ENCODE results near the gene ARHGEF16. TPM values are rescaled to one million over a fixed set of nuclear protein-coding genes. Genes with fewer than 3 reads are reported as not detected.

Gene ARHGEF16
- total RNA-seq, 2 experiments from 2014 or later = 0.11 to 0.22 TPM

- H3K4me1 ChIP-seq (ENCODE audit: insufficient read depth, low read length) = no peaks in the 10 kb centered on the region
- H3K27me3 Mint-ChIP-seq = no peaks in the 10 kb centered on the region
- no peak for TF ChIP-seq CTCF (IDR thresholded peaks at IDR 0.05)
- CTCF ChIA-PET = no interaction called here
- peaks cover 0 to 21% of the 10 kb centered on the region in 2 experiments for H3K9me3 ChIP-seq (ENCODE audit: control insufficient read depth in 1 of 2, insufficient read depth in 1 of 2, low read length in 2 of 2)
- no peak for ATAC-seq (ENCODE audit: poor library complexity)
- H3K27me3 ChIP-seq (ENCODE audit: control insufficient read depth in 1 of 2, insufficient read depth in 2 of 2, low read length in 2 of 2) = no peaks in the 10 kb centered on the region
- H3K27ac ChIP-seq (ENCODE audit: low read depth in 1 of 2, low read length in 2 of 2) = no peak overlapping the region
- H3K4me3 Mint-ChIP-seq = no peak overlapping the region
- POLR2A ChIA-PET = no interaction called here
- H3K36me3 ChIP-seq (ENCODE audit: insufficient read depth, low read length) = no peaks in the 10 kb centered on the region
- intact Hi-C loops (cut with DNase I, micrococcal nuclease) = no loop called here
- H3K4me3 ChIP-seq (ENCODE audit: low read length) = no peak overlapping the region
- no peaks in the 10 kb centered on the region for H3K36me3 Mint-ChIP-seq (ENCODE audit: low read depth)
- H3K4me1 Mint-ChIP-seq (ENCODE audit: low read depth) = no peaks in the 10 kb centered on the region
- no peaks in the 10 kb centered on the region for H3K9me3 Mint-ChIP-seq
- no peak overlapping the region for H3K27ac Mint-ChIP-seq
- no peak for DNase-seq
Observed at GRCh38 chr1:3409366-3410141, 44.9 kb upstream of the ARHGEF16 start.

GRCh38 chr1:3410142-3410925 lies 44.1 kb upstream of the ARHGEF16 start:
- Histone ChIP-seq H3K4me3 (ENCODE audit: low read length) (no peak overlapping the region), H3K27ac (ENCODE audit: low read depth in 1 of 2, low read length in 2 of 2) (no peak overlapping the region), H3K27me3 (ENCODE audit: control insufficient read depth in 1 of 2, insufficient read depth in 2 of 2, low read length in 2 of 2) (no peaks in the 10 kb centered on the region), H3K9me3 (ENCODE audit: control insufficient read depth in 1 of 2, insufficient read depth in 1 of 2, low read length in 2 of 2) (peaks cover 0 to 28% of the 10 kb centered on the region in 2 experiments), H3K4me1 (ENCODE audit: insufficient read depth, low read length) (no peaks in the 10 kb centered on the region), H3K36me3 (ENCODE audit: insufficient read depth, low read length) (no peaks in the 10 kb centered on the region)
- DNase-seq (no peak), ATAC-seq (ENCODE audit: poor library complexity) (no peak)
- ChIA-PET POLR2A (no interaction called here), CTCF (no interaction called here)
- no peaks in the 10 kb centered on the region for H3K4me1 Mint-ChIP-seq (ENCODE audit: low read depth)
- H3K27me3 Mint-ChIP-seq = no peaks in the 10 kb centered on the region
- intact Hi-C loops (cut with DNase I, micrococcal nuclease) = no loop called here
- no peak overlapping the region for H3K4me3 Mint-ChIP-seq
- no peak for TF ChIP-seq CTCF (IDR thresholded peaks at IDR 0.05)
- H3K36me3 Mint-ChIP-seq (ENCODE audit: low read depth) = no peaks in the 10 kb centered on the region
- no peak overlapping the region for H3K27ac Mint-ChIP-seq
- no peaks in the 10 kb centered on the region for H3K9me3 Mint-ChIP-seq

- Mint-ChIP-seq H3K9me3 (no peaks in the 10 kb centered on the region), H3K4me1 (ENCODE audit: low read depth) (no peaks in the 10 kb centered on the region), H3K4me3 (no peak overlapping the region), H3K36me3 (ENCODE audit: low read depth) (no peaks in the 10 kb centered on the region), H3K27me3 (no peaks in the 10 kb centered on the region), H3K27ac (no peak overlapping the region)
- Histone ChIP-seq H3K27me3 (ENCODE audit: control insufficient read depth in 1 of 2, insufficient read depth in 2 of 2, low read length in 2 of 2) (peaks cover 0 to 3% of the 10 kb centered on the region in 2 experiments), H3K9me3 (ENCODE audit: control insufficient read depth in 1 of 2, insufficient read depth in 1 of 2, low read length in 2 of 2) (peaks cover 7 to 43% of the 10 kb centered on the region in 2 experiments), H3K36me3 (ENCODE audit: insufficient read depth, low read length) (no peaks in the 10 kb centered on the region), H3K27ac (ENCODE audit: low read depth in 1 of 2, low read length in 2 of 2) (no peak overlapping the region), H3K4me3 (ENCODE audit: low read length) (no peak overlapping the region), H3K4me1 (ENCODE audit: insufficient read depth, low read length) (no peaks in the 10 kb centered on the region)
- DNase-seq (no peak), ATAC-seq (ENCODE audit: poor library complexity) (no peak)
- POLR2A ChIA-PET = no interaction called here
- TF ChIP-seq CTCF (IDR thresholded peaks at IDR 0.05) = no peak
- intact Hi-C loops (cut with DNase I, micrococcal nuclease) = no loop called here
- CTCF ChIA-PET = no interaction called here
Observed at GRCh38 chr1:3411806-3412205, 42.7 kb upstream of the ARHGEF16 start.

Measured in CD4-positive, alpha-beta T cell (primary cell).